ENCODE data around the gene KLHL29. TPM values are rescaled to one million over a fixed set of nuclear protein-coding genes. Genes with fewer than 3 reads are reported as not detected.

Gene KLHL29
- total RNA-seq, 1 donor from 2014 or later, result 3.3 TPM

DNA sequence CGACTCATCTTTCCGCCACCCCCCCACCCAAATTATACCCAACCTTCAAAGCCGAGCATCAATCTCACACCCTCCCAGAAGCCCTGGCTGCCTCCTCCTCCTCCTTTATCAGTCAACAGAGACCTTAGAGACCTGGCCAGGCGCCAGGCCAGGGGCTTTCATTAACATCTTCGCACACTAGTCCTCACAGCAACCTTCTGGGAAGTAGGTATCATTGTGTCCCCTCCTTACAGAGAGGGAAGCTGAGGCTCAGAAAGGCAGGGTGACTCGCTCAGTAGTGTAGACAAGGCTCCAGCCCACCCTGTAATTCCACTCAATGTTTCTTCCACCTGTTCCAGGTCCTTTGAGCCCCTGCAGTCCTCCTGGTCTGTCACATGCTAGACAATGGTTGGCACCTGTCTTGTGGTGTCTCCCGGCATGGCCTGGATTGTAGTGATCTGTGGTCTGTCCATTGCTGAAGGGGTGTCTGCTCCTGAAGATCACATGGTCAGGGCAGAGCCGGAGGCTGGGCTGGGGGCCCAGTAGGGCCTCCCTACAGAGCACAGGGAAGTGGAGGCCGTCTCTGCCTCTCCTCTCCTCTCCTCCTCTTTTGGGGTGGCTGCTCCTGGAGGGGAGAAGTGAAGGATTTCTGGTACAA lies 36.0 kb downstream of the KLHL29 start:
- no peak overlapping the region for H3K4me3 Mint-ChIP-seq

DNA sequence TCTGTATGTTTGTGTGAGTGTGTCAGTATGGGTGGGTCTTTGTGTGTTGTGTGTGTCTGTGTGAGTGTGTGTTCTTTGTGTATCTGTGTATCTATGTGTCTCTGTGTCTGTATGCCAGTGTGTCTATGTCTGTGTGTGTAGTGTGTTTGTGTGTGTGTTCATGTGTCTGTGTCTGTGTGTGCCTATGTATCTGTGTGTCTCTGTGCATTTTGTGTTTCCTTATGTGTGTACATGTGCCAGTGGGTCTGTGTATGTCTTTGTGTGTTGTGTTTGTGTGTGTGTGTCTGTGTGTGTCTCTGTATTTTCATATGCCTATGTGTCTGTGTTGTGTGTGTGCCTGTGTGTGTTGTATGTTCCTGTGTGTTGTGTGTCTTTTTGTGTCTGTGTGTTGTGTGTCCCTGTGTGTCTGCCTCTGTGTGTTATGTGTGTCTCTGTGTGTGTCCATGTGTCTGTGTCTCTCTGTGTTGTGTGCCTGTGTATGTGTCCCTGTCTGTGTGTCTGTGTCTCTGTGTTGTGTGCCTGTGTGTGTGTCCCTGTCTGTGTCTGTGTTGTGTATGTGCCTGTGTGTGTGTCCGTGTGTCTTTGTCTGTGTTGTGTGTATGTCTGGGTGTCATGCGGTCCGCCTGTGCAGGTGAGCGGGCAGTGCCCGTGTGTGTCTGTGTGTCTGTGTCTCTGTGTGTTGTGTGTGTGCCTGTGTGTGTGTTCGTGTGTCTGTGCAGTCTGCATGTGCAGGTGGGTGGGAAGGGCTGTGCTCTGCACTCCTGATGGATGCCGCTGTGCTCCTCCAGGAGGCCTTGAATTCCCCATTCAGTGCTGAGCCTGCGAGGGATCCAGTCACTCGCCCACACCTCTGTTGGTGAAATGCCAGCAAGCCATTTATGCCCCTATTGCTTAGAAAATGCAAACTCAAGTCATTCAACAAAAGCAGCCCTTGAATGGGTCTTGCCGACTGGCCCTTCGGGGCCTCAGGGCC lies 37.4 kb downstream of the KLHL29 start:
- Mint-ChIP-seq H3K4me3 (no peak overlapping the region), H3K4me1 (ENCODE audit: low read depth) (no peaks in the 10 kb centered on the region), H3K27ac (no peak overlapping the region), H3K27me3 (ENCODE audit: insufficient read depth) (no peaks in the 10 kb centered on the region), H3K9me3 (no peaks in the 10 kb centered on the region), H3K36me3 (ENCODE audit: low read depth) (no peaks in the 10 kb centered on the region)
- DNase-seq (ENCODE audit: low spot score), result no peak
- intact Hi-C loops (cut with micrococcal nuclease), result no loop called here

More for the DNA sequence above, 36.0 kb downstream of the KLHL29 start:
- no peak for DNase-seq (ENCODE audit: low spot score)
- Mint-ChIP-seq H3K36me3 (ENCODE audit: low read depth) (no peaks in the 10 kb centered on the region), H3K9me3 (no peaks in the 10 kb centered on the region), H3K27ac (no peak overlapping the region), H3K4me1 (ENCODE audit: low read depth) (no peaks in the 10 kb centered on the region), H3K27me3 (ENCODE audit: insufficient read depth) (no peaks in the 10 kb centered on the region)
- intact Hi-C loops (cut with micrococcal nuclease), result no loop called here

DNA sequence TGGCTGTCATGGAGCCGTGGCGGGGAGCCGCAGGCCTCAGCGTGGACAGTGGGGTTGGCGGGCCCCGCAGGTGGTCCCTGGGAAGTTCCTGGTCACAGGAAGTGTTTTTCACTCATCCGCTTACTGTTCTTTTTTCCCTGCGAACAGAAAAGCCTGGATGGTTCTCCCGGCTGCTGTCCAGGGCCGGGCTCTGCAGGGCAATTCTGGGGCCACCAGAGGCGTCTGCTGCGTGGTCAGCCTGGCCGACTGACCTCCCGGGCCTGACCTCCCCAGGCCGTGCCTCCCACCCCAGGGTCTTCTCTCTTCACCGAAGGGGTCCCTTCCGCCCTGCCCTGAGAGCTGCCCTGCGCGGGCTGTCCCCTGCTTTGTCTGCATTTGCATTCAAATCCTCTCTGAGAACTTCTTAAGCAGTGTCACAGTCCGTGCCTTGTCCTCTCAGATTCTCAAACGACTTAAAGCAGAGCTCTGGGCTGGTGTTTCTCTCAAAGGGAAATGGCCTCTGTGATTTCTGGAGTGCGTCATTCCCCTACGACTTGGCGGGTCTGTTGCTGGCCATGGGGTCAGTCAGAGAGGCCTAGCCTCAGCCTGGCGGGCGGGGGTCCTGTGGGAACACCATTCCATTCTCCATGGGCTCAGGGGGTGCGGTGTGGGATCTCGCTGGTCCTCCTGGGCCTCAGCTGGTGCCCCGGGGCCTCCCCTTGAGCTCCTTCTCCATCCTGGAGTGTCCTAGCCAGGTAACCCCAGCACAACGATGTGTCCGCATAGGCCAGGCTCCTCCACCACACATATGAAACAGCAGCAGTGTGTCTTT lies 38.3 kb downstream of the KLHL29 start:
- intact Hi-C loops (cut with micrococcal nuclease), result no loop called here
- Mint-ChIP-seq H3K9me3 (no peaks in the 10 kb centered on the region), H3K4me3 (no peak overlapping the region), H3K36me3 (ENCODE audit: low read depth) (no peaks in the 10 kb centered on the region), H3K27me3 (ENCODE audit: insufficient read depth) (no peaks in the 10 kb centered on the region), H3K4me1 (ENCODE audit: low read depth) (no peaks in the 10 kb centered on the region), H3K27ac (no peak overlapping the region)
- DNase-seq (ENCODE audit: low spot score), result no peak

DNA sequence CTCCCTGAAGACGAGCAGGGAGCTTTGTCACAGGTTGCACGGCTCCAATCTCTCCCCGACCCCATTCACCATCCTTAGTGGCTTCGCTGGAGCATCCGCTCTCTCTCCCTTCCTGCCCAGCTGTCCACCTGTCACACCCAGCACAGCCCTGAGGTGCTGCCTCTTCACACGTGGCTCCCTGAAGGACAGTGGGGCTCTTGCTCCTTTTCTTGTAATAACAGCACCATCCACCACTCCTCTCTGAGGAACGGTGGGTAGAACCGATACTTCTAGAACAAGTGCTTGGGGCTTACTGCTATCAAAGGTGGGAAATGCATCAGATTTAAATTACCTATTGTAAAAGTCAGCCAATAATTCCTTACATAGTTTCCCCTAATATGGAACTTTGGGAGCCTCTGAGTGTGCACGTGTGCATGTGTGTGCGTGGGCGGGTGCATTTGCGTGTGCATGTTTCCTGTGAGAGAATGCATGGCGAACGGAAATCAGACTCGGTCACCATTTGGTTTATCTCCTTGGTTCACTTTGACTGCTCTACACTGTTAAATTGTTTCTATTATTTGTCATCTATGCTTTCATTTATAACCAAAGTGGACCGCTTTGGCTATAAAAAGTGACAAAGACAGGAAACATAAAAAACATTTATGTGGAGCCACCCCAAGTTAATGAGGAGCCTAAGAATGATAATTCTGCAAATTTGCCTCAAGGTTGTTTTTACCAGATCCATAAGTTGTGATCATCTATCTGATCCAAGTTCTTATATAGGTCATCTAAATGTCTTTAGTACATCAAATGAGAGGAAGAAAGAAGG lies 39.1 kb downstream of the KLHL29 start:
- Mint-ChIP-seq H3K36me3 (ENCODE audit: low read depth) (no peaks in the 10 kb centered on the region), H3K4me1 (ENCODE audit: low read depth) (no peaks in the 10 kb centered on the region), H3K27ac (no peak overlapping the region), H3K9me3 (no peaks in the 10 kb centered on the region), H3K4me3 (no peak overlapping the region), H3K27me3 (ENCODE audit: insufficient read depth) (no peaks in the 10 kb centered on the region)
- DNase-seq (ENCODE audit: low spot score), result no peak
- intact Hi-C loops (cut with micrococcal nuclease), result no loop called here

DNA sequence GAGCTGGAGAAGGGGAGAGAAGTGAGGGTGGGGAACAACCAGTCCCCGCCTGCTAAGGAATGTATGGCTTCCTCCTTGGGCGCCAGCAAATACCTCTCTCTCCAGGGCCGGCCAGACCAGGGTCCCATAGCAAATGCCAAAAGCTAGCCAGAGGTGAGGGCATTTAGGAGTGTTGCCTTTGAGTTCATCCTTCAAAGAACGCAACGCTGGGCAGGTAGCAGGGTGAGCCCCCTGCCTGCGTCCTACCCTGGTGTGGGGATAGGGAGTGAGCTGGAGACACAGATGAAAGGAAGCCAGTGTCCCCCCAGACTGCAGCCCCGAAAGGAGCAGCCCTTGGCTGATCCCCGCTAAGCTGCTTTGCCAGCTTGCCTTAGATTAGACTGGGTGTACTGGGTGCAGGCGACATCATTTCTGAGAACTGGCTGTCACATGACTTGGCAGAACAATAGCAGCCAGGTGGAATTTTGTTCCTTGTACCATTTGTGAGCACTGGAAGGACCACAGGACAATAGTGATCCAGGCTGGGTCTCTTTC lies 40.4 kb downstream of the KLHL29 start:
- Mint-ChIP-seq H3K4me3 (no peak overlapping the region), H3K27ac (no peak overlapping the region), H3K9me3 (no peaks in the 10 kb centered on the region)

DNA sequence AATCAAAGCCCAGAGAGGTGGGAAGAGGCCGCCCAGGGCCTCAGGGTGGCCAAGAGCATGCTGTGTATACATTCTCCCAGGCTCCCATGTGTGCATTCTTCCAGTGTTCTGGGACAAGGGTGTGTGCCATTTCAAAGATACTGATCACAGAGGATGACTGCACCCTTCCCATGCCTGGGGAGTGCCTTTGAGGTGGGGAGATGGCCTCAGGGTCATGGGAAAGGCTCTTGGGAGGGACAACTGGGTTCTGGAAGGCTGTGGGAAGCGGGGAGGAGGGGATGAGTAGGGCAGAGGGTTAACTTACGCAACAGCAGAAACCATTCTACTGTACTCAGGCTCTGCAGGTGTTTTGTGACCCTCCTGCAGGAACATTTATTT lies 40.9 kb downstream of the KLHL29 start:
- Mint-ChIP-seq H3K27me3 (ENCODE audit: insufficient read depth) (no peaks in the 10 kb centered on the region), H3K9me3 (no peaks in the 10 kb centered on the region), H3K4me1 (ENCODE audit: low read depth) (no peaks in the 10 kb centered on the region), H3K36me3 (ENCODE audit: low read depth) (no peaks in the 10 kb centered on the region), H3K27ac (no peak overlapping the region), H3K4me3 (no peak overlapping the region)
- DNase-seq (ENCODE audit: low spot score), result no peak
- intact Hi-C loops (cut with micrococcal nuclease), result no loop called here

More for the DNA sequence above, 40.4 kb downstream of the KLHL29 start:
- Mint-ChIP-seq H3K27me3 (ENCODE audit: insufficient read depth) (no peaks in the 10 kb centered on the region), H3K4me1 (ENCODE audit: low read depth) (no peaks in the 10 kb centered on the region), H3K36me3 (ENCODE audit: low read depth) (no peaks in the 10 kb centered on the region)
- DNase-seq (ENCODE audit: low spot score), result no peak
- intact Hi-C loops (cut with micrococcal nuclease), result no loop called here

DNA sequence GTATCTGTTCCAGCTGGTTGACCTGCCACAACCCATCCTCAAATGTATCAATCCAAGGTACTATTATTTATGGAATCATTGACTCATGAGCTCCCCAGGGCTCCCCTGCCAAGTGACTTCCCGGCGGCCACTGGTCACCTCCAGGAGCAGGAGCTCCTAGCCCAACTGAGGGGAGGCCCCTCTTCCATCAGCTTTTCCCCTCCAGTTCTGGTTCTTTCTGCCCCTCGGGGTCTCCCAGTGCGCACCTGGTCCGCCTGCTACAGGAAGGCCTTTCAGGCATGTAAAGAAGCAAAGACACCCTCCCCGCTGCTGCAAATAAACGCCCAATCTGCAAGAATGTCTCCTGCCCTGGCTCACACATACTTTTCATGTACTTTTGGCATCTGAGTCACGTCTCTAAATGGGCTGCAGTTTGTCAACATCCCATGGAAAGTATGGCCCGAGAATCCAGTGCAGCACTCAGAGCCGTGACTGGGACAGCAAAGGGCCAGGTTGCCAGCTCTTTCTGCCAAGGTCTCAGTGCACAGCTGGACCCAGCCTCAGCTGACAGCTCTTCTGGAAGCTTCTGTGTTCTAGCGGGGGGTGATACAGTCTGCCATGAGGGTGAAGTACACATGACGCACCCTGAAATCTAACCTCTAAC lies 41.4 kb downstream of the KLHL29 start:
- DNase-seq (ENCODE audit: low spot score), result no peak
- H3K4me1 Mint-ChIP-seq (ENCODE audit: low read depth), result no peaks in the 10 kb centered on the region
- intact Hi-C loops (cut with micrococcal nuclease), result no loop called here
- no peak overlapping the region for H3K27ac Mint-ChIP-seq
- H3K27me3 Mint-ChIP-seq (ENCODE audit: insufficient read depth), result no peaks in the 10 kb centered on the region
- no peaks in the 10 kb centered on the region for H3K36me3 Mint-ChIP-seq (ENCODE audit: low read depth)
- H3K9me3 Mint-ChIP-seq, result no peaks in the 10 kb centered on the region
- no peak overlapping the region for H3K4me3 Mint-ChIP-seq

DNA sequence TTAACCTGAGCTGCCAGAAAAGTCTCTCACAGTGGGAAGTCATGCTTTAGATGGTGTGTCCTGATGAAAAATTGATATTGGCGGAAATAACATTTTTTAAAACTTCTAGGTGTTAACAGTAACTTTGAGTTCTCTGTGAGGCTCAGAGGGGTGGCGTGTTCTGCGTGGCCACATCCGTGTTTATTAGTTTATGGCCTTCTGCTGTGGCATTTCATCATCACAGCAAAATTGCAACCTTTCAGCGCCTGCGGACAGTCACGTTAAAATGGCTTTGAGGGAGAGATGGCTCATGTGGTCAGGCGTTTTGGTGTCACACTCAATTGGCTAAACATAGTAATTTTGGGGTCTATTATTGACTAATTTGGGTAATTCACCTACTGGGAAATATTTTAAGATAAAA lies 42.4 kb downstream of the KLHL29 start:
- no peak for DNase-seq (ENCODE audit: low spot score)
- Mint-ChIP-seq H3K27ac (no peak overlapping the region), H3K4me1 (ENCODE audit: low read depth) (no peaks in the 10 kb centered on the region), H3K27me3 (ENCODE audit: insufficient read depth) (no peaks in the 10 kb centered on the region), H3K4me3 (no peak overlapping the region), H3K36me3 (ENCODE audit: low read depth) (no peaks in the 10 kb centered on the region), H3K9me3 (no peaks in the 10 kb centered on the region)
- intact Hi-C loops (cut with micrococcal nuclease), result no loop called here

DNA sequence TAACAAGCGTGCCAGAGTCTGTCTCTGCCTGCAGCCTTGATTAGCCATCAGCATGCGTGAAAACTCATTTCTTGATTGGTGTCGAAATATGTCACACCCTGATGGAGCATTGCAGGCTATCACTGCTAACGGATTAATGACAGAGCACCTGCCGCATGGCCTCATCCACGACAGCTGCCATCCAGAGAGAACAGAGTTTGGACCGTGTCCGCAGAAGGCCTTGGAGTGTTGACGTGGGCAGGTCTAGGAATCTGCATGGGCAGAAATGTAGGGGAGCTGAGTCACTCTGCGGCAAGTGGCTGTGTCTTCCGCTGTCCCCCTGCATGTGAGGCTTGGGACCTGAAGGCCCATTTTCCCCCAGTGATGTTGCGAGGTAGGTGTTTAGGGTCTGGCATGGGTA lies 43.0 kb downstream of the KLHL29 start:
- intact Hi-C loops (cut with micrococcal nuclease), result no loop called here
- Mint-ChIP-seq H3K4me3 (no peak overlapping the region), H3K36me3 (ENCODE audit: low read depth) (no peaks in the 10 kb centered on the region), H3K9me3 (no peaks in the 10 kb centered on the region), H3K4me1 (ENCODE audit: low read depth) (no peaks in the 10 kb centered on the region), H3K27ac (no peak overlapping the region), H3K27me3 (ENCODE audit: insufficient read depth) (no peaks in the 10 kb centered on the region)
- no peak for DNase-seq (ENCODE audit: low spot score)

DNA sequence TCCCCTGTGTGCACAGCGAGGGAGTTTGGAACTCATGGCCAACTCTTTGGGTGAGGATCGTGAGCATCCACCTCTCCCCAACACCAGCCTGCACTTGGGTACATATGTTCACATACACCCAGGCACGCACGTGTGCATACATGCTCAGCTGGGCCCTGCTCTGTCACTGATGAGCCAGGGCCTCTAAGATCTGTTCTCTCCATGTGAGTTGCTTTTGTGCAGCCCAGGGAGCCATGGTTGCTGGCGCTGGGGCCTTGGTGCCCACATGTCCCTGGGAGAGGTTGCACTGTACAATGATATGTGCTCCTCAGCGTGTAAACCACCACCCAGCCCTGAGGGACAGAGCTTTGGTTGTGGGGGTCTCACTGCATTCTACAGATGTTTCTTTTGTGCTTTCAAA lies 44.1 kb downstream of the KLHL29 start:
- no peak overlapping the region for H3K27ac Mint-ChIP-seq
- H3K36me3 Mint-ChIP-seq (ENCODE audit: low read depth), result no peaks in the 10 kb centered on the region
- no peak for DNase-seq (ENCODE audit: low spot score)
- H3K27me3 Mint-ChIP-seq (ENCODE audit: insufficient read depth), result no peaks in the 10 kb centered on the region
- no peaks in the 10 kb centered on the region for H3K4me1 Mint-ChIP-seq (ENCODE audit: low read depth)
- no peak overlapping the region for H3K4me3 Mint-ChIP-seq
- no peaks in the 10 kb centered on the region for H3K9me3 Mint-ChIP-seq
- intact Hi-C loops (cut with micrococcal nuclease), result no loop called here

DNA sequence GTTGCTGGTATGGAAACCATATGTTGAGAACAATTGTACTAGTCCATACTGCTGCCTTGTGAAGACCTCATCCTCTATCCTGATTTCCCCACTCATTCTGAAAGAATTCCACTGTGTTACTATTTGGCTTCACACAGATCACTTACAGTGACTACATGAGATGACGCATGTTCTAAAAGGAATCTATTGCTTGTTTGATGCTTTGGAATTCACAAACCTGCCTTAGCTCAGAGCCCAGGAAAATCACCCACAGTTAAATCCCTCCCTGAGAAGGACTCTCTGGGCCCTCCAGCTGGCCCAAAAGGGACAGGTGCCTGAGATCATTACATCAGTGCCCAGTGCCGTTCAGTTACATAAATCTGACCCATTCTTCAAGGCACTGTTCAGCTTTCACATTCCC lies 45.3 kb downstream of the KLHL29 start:
- no peak for DNase-seq (ENCODE audit: low spot score)
- H3K4me1 Mint-ChIP-seq (ENCODE audit: low read depth), result peaks cover 5% of the 10 kb centered on the region

DNA sequence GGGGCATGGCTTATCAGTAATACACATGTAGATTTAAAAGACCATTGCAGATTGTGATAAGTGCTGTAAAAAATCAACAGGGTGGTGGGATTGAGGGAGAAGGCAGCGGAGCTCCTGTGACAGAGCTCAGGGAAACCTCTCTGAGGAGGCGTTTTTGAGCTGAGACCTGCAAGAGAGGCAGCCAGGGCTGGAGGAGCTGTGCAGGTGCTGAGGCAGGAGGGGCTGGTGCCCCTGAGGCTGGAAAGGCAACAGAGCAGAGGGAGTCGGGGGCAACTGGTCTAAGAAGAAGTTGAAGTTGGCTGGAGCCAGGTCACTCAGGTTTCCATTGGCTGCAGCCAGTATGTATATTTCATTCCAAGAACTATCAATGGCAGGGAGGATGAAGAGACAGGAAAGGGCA lies 47.6 kb downstream of the KLHL29 start:
- peaks cover 18% of the 10 kb centered on the region for H3K27me3 Mint-ChIP-seq (ENCODE audit: insufficient read depth)
- H3K4me3 Mint-ChIP-seq, result no peak overlapping the region
- peaks cover 20% of the 10 kb centered on the region for H3K4me1 Mint-ChIP-seq (ENCODE audit: low read depth)
- intact Hi-C loops (cut with micrococcal nuclease), result no loop called here
- no peaks in the 10 kb centered on the region for H3K9me3 Mint-ChIP-seq
- no peak for DNase-seq (ENCODE audit: low spot score)
- H3K36me3 Mint-ChIP-seq (ENCODE audit: low read depth), result no peaks in the 10 kb centered on the region
- H3K27ac Mint-ChIP-seq, result no peak overlapping the region

More for the DNA sequence above, 45.3 kb downstream of the KLHL29 start:
- intact Hi-C loops (cut with micrococcal nuclease), result no loop called here
- Mint-ChIP-seq H3K9me3 (no peaks in the 10 kb centered on the region), H3K27ac (no peak overlapping the region), H3K27me3 (ENCODE audit: insufficient read depth) (peaks cover 4% of the 10 kb centered on the region), H3K36me3 (ENCODE audit: low read depth) (no peaks in the 10 kb centered on the region), H3K4me3 (no peak overlapping the region)
